ENCODE data around the gene PTPN14. TPM values are rescaled to one million over a fixed set of nuclear protein-coding genes. Genes with fewer than 3 reads are reported as not detected.

The PTPN14 gene
- polyA plus RNA-seq, 1 experiment = 34.2 TPM

DNA sequence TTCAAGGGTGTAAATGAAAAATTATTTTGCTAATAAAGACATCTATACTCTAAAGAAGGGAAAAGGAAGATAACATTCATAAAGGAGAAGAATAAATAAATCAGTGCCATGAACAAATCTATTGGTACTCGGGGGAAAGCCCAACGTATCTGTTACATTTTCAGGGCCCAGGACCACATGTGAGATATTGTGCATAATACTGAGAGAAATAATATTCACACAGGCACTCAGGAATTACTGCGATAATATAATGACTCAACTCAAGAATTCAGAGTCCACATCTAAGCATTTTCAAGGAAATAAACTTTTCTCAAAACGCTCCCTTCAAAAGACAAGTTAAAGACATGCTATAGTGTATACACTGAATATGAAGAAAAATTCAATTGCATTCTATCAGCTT lies 161.7 kb downstream of the PTPN14 start:
- Histone ChIP-seq H3K27me3 (ENCODE audit: control insufficient read depth, insufficient read depth, low read length) (no peaks in the 10 kb centered on the region), H3K4me3 (ENCODE audit: low read depth, low read length) (no peak overlapping the region), H3K27ac (ENCODE audit: low read depth, low read length) (no peak overlapping the region), H3K9me3 (ENCODE audit: control insufficient read depth, insufficient read depth, low read length) (no peaks in the 10 kb centered on the region; the same call in 1 of the 2 replicates)
- POLR2A ChIA-PET = no interaction called here
- TF ChIP-seq, protein P1, sequence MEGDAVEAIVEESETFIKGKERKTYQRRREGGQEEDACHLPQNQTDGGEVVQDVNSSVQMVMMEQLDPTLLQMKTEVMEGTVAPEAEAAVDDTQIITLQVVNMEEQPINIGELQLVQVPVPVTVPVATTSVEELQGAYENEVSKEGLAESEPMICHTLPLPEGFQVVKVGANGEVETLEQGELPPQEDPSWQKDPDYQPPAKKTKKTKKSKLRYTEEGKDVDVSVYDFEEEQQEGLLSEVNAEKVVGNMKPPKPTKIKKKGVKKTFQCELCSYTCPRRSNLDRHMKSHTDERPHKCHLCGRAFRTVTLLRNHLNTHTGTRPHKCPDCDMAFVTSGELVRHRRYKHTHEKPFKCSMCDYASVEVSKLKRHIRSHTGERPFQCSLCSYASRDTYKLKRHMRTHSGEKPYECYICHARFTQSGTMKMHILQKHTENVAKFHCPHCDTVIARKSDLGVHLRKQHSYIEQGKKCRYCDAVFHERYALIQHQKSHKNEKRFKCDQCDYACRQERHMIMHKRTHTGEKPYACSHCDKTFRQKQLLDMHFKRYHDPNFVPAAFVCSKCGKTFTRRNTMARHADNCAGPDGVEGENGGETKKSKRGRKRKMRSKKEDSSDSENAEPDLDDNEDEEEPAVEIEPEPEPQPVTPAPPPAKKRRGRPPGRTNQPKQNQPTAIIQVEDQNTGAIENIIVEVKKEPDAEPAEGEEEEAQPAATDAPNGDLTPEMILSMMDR (IDR thresholded peaks at IDR 0.05; ENCODE audit: low read depth, low read length) = no peak
- DNase-seq (ENCODE audit: low read depth, low spot score) = no peak
- CTCF ChIA-PET = interaction anchor here (1.0 to 3.8 kb wide), 2 partner anchors 58 to 195 kb away, joined by 3 to 16 read pairs; no protein-coding TSS in a partner anchor

GRCh38 chr1:214386747-214387146 lies 164.7 kb downstream of the PTPN14 start:
- ChIA-PET POLR2A (no interaction called here), CTCF (interaction anchor here (0.7 to 3.8 kb wide), 2 partner anchors 55 to 198 kb away, joined by 3 to 16 read pairs; no protein-coding TSS in a partner anchor)
- Histone ChIP-seq H3K9me3 (ENCODE audit: control insufficient read depth, insufficient read depth, low read length) (peaks cover 5% of the 10 kb centered on the region; the same call in 1 of the 2 replicates), H3K27ac (ENCODE audit: low read depth, low read length) (no peak overlapping the region), H3K4me3 (ENCODE audit: low read depth, low read length) (no peak overlapping the region), H3K27me3 (ENCODE audit: control insufficient read depth, insufficient read depth, low read length) (no peaks in the 10 kb centered on the region)
- TF ChIP-seq, protein P1 (IDR thresholded peaks at IDR 0.05; ENCODE audit: low read depth, low read length) = no peak
- DNase-seq (ENCODE audit: low read depth, low spot score) = no peak

DNA sequence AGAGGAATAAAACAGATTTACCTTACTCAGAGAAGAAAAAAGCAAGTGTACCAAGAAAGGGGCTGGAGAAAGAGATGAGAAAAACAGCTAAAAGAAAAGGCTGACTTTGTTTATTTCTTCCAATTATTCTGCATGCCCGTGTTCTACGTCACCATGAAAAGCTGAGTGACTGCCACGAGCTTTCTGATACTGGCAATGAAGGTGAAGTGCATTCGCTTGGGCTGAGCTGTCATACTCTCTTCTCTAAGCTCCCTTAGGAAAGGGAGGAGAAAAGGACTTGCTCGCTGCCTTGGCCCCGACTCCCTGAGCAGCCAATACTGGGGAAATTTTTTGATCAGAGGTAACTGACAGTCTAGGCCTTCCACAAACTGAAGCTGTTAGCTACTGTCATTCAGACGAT lies 165.1 kb downstream of the PTPN14 start:
- Histone ChIP-seq H3K27me3 (ENCODE audit: control insufficient read depth, insufficient read depth, low read length) (no peaks in the 10 kb centered on the region), H3K9me3 (ENCODE audit: control insufficient read depth, insufficient read depth, low read length) (peaks cover 5% of the 10 kb centered on the region; the same call in 1 of the 2 replicates), H3K4me3 (ENCODE audit: low read depth, low read length) (no peak overlapping the region), H3K27ac (ENCODE audit: low read depth, low read length) (no peak overlapping the region)
- ChIA-PET CTCF (interaction anchor here (0.7 to 3.8 kb wide), 2 partner anchors 54 to 199 kb away, joined by 3 to 16 read pairs; no protein-coding TSS in a partner anchor), POLR2A (no interaction called here)
- TF ChIP-seq, protein P1 (IDR thresholded peaks at IDR 0.05; ENCODE audit: low read depth, low read length) = no peak
- DNase-seq (ENCODE audit: low read depth, low spot score) = no peak

DNA sequence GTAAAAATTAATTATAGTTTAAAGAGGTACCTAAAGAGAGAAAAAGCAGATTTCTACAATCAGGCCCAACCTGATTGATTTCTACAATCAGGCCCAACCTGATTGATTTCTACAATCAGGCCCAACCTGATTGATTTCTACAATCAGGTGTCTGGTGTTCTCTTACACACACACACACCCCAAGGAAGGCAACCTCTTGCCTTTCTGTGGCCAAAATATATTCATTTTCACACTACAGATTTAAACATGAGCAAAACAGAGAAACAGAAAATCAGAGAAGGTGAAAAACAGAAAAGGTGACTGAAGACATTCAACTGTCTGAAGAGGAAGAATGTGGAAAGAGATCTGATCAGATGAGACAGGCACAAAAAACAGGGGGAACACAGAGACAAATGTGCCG lies 166.0 kb downstream of the PTPN14 start:
- no peak for DNase-seq (ENCODE audit: low read depth, low spot score)
- ChIA-PET POLR2A (no interaction called here), CTCF (no interaction called here)
- TF ChIP-seq, protein P1 (IDR thresholded peaks at IDR 0.05; ENCODE audit: low read depth, low read length) = no peak
- Histone ChIP-seq H3K9me3 (ENCODE audit: control insufficient read depth, insufficient read depth, low read length) (peaks cover 5% of the 10 kb centered on the region; the same call in 1 of the 2 replicates), H3K27ac (ENCODE audit: low read depth, low read length) (no peak overlapping the region), H3K4me3 (ENCODE audit: low read depth, low read length) (no peak overlapping the region), H3K27me3 (ENCODE audit: control insufficient read depth, insufficient read depth, low read length) (no peaks in the 10 kb centered on the region)

GRCh38 chr1:214384373-214385079 lies 166.9 kb downstream of the PTPN14 start:
- no peak for DNase-seq (ENCODE audit: low read depth, low spot score)
- Histone ChIP-seq H3K27ac (ENCODE audit: low read depth, low read length) (no peak overlapping the region), H3K4me3 (ENCODE audit: low read depth, low read length) (no peak overlapping the region), H3K27me3 (ENCODE audit: control insufficient read depth, insufficient read depth, low read length) (no peaks in the 10 kb centered on the region), H3K9me3 (ENCODE audit: control insufficient read depth, insufficient read depth, low read length) (peaks cover 5% of the 10 kb centered on the region; the same call in 1 of the 2 replicates)
- CTCF ChIA-PET = no interaction called here
- TF ChIP-seq, protein P1 (IDR thresholded peaks at IDR 0.05; ENCODE audit: low read depth, low read length) = no peak
- POLR2A ChIA-PET = no interaction called here

Data from AG04450 (cell line).